WTC11 (cell line): ENCODE results near the gene DNAL4.

Source experiments
- ESRRA ChIP-seq: sonication (generic); formaldehyde crosslinking; IDR thresholded peaks from 2 replicates; pipeline ENCODE4 v1.8.1; 2022; ENCODE audit warnings: mild to moderate bottlenecking, missing genetic modification reagents, borderline replicate concordance
- NFE2L1 ChIP-seq: sonication (generic); formaldehyde crosslinking; IDR thresholded peaks from 2 replicates; pipeline ENCODE4 v1.8.1; 2023; ENCODE audit warnings: missing genetic modification reagents
- TF ChIP-seq, protein P1 (sequence below): sonication (generic); formaldehyde crosslinking; IDR thresholded peaks from 2 replicates; pipeline ENCODE4 v1.8.1; 2023; ENCODE audit warnings: mild to moderate bottlenecking, moderate library complexity, missing genetic modification reagents
- TF ChIP-seq, protein P2 (sequence below): sonication (generic); formaldehyde crosslinking; IDR thresholded peaks from 2 replicates; pipeline ENCODE4 v1.8.1; 2022; ENCODE audit warnings: low read depth, missing genetic modification reagents, borderline replicate concordance
- TF ChIP-seq, protein P3 (sequence below): fragments of 250-450 bp; sonication (Bioruptor Pico); IDR thresholded peaks from 2 replicates; pipeline ENCODE4 v2.1.2; 2022; ENCODE audit warnings: mild to moderate bottlenecking, moderate library complexity
- TF ChIP-seq, protein P4 (sequence below): fragments of 200-600 bp; IDR thresholded peaks from 2 replicates; pipeline ENCODE4 v1.8.0; 2022; ENCODE audit warnings: antibody characterized with exemption
- TF ChIP-seq, protein P5 (sequence below): sonication (generic); formaldehyde crosslinking; IDR thresholded peaks from 2 replicates; pipeline ENCODE4 v1.8.1; 2023; ENCODE audit warnings: mild to moderate bottlenecking, missing genetic modification reagents, borderline replicate concordance

DNA sequence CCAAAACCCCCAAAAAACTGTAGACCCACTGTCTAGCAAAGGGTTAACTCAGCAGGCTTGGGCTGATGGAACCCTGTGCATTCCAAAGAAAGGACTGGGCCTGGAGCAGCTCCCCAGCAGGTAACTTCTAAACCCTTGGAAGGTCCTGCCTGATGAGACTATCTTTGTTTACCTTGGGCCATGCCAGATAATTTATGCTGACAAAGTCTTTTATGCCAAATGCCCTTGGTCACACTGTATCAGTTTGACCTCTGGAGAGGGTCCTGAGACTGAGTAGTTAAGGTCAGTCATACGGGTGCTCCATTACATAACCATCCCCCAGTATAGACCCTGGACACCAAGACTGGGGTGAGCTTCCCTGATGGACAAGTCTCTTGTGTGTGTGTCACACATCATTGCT, 21.9 kb upstream of the DNAL4 start:
- TF ChIP-seq, protein P1, sequence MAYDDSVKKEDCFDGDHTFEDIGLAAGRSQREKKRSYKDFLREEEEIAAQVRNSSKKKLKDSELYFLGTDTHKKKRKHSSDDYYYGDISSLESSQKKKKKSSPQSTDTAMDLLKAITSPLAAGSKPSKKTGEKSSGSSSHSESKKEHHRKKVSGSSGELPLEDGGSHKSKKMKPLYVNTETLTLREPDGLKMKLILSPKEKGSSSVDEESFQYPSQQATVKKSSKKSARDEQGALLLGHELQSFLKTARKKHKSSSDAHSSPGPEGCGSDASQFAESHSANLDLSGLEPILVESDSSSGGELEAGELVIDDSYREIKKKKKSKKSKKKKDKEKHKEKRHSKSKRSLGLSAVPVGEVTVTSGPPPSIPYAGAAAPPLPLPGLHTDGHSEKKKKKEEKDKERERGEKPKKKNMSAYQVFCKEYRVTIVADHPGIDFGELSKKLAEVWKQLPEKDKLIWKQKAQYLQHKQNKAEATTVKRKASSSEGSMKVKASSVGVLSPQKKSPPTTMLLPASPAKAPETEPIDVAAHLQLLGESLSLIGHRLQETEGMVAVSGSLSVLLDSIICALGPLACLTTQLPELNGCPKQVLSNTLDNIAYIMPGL (CRISPR knock-in tag), result no peak
- TF ChIP-seq, protein P2, sequence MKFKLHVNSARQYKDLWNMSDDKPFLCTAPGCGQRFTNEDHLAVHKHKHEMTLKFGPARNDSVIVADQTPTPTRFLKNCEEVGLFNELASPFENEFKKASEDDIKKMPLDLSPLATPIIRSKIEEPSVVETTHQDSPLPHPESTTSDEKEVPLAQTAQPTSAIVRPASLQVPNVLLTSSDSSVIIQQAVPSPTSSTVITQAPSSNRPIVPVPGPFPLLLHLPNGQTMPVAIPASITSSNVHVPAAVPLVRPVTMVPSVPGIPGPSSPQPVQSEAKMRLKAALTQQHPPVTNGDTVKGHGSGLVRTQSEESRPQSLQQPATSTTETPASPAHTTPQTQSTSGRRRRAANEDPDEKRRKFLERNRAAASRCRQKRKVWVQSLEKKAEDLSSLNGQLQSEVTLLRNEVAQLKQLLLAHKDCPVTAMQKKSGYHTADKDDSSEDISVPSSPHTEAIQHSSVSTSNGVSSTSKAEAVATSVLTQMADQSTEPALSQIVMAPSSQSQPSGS (CRISPR knock-in tag), result no peak
- TF ChIP-seq, protein P3, sequence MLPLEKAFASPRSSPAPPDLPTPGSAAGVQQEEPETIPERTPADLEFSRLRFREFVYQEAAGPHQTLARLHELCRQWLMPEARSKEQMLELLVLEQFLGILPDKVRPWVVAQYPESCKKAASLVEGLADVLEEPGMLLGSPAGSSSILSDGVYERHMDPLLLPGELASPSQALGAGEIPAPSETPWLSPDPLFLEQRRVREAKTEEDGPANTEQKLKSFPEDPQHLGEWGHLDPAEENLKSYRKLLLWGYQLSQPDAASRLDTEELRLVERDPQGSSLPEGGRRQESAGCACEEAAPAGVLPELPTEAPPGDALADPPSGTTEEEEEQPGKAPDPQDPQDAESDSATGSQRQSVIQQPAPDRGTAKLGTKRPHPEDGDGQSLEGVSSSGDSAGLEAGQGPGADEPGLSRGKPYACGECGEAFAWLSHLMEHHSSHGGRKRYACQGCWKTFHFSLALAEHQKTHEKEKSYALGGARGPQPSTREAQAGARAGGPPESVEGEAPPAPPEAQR (CRISPR knock-in tag), result no peak
- TF ChIP-seq, protein P4, sequence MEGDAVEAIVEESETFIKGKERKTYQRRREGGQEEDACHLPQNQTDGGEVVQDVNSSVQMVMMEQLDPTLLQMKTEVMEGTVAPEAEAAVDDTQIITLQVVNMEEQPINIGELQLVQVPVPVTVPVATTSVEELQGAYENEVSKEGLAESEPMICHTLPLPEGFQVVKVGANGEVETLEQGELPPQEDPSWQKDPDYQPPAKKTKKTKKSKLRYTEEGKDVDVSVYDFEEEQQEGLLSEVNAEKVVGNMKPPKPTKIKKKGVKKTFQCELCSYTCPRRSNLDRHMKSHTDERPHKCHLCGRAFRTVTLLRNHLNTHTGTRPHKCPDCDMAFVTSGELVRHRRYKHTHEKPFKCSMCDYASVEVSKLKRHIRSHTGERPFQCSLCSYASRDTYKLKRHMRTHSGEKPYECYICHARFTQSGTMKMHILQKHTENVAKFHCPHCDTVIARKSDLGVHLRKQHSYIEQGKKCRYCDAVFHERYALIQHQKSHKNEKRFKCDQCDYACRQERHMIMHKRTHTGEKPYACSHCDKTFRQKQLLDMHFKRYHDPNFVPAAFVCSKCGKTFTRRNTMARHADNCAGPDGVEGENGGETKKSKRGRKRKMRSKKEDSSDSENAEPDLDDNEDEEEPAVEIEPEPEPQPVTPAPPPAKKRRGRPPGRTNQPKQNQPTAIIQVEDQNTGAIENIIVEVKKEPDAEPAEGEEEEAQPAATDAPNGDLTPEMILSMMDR, result no peak
- TF ChIP-seq, protein P5, sequence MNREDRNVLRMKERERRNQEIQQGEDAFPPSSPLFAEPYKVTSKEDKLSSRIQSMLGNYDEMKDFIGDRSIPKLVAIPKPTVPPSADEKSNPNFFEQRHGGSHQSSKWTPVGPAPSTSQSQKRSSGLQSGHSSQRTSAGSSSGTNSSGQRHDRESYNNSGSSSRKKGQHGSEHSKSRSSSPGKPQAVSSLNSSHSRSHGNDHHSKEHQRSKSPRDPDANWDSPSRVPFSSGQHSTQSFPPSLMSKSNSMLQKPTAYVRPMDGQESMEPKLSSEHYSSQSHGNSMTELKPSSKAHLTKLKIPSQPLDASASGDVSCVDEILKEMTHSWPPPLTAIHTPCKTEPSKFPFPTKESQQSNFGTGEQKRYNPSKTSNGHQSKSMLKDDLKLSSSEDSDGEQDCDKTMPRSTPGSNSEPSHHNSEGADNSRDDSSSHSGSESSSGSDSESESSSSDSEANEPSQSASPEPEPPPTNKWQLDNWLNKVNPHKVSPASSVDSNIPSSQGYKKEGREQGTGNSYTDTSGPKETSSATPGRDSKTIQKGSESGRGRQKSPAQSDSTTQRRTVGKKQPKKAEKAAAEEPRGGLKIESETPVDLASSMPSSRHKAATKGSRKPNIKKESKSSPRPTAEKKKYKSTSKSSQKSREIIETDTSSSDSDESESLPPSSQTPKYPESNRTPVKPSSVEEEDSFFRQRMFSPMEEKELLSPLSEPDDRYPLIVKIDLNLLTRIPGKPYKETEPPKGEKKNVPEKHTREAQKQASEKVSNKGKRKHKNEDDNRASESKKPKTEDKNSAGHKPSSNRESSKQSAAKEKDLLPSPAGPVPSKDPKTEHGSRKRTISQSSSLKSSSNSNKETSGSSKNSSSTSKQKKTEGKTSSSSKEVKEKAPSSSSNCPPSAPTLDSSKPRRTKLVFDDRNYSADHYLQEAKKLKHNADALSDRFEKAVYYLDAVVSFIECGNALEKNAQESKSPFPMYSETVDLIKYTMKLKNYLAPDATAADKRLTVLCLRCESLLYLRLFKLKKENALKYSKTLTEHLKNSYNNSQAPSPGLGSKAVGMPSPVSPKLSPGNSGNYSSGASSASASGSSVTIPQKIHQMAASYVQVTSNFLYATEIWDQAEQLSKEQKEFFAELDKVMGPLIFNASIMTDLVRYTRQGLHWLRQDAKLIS (CRISPR knock-in tag), result no peak
- TF ChIP-seq NFE2L1 (no peak), ESRRA (no peak)
